Neural cell (in vitro differentiated cells): Measurements from ENCODE around the gene TMEM121. TPM values are rescaled to one million over a fixed set of nuclear protein-coding genes. Genes with fewer than 3 reads are reported as not detected.

Source experiments
- H2AFZ ChIP-seq: fragments of 200-600, 300-800 bp; sonication (generic), shearing (Covaris generic); 2 replicates; pipeline ENCODE4 v1.6.0; 2014; ENCODE audit warnings: low read depth, mild to moderate bottlenecking, antibody characterized with exemption, low read length, moderate library complexity
- H3F3A ChIP-seq: fragments of 200-600 bp; shearing (Covaris generic); 2 replicates; pipeline ENCODE4 v1.6.1; 2016; ENCODE audit warnings: mild to moderate bottlenecking, moderate library complexity, mixed read lengths, antibody characterized with exemption, low read length; ENCODE audit not compliant: insufficient read depth, poor library complexity, severe bottlenecking
- H3K27ac ChIP-seq: fragments of 200-600, 300-800 bp; sonication (generic), shearing (Covaris generic); 2 replicates; pipeline ENCODE4 v1.5.1; 2014; ENCODE audit warnings: mild to moderate bottlenecking, low read length, moderate library complexity
- H3K27me3 ChIP-seq: fragments of 300-800, 200-600 bp; sonication (generic), shearing (Covaris generic); 2 replicates; pipeline ENCODE4 v1.6.0; 2014; ENCODE audit warnings: mild to moderate bottlenecking, low read depth, low read length, moderate library complexity; ENCODE audit not compliant: insufficient read depth
- H3K36me3 ChIP-seq: fragments of 300-800, 200-600 bp; sonication (generic), shearing (Covaris generic); 2 replicates; pipeline ENCODE4 v1.5.1; 2014; ENCODE audit warnings: mild to moderate bottlenecking, antibody characterized with exemption, low read length, moderate library complexity; ENCODE audit not compliant: insufficient read depth
- H3K4me2 ChIP-seq: fragments of 300-800, 200-600 bp; sonication (generic), shearing (Covaris generic); 2 replicates; pipeline ENCODE4 v1.6.0; 2014; ENCODE audit warnings: mild to moderate bottlenecking, low read length
- H3K4me3 ChIP-seq: fragments of 300-800, 200-600 bp; sonication (generic), shearing (Covaris generic); 2 replicates; pipeline ENCODE4 v1.5.1; 2014; ENCODE audit warnings: mild to moderate bottlenecking, low read length, moderate library complexity
- H3K79me2 ChIP-seq: fragments of 200-600 bp; shearing (Covaris generic); replicated peaks from 2 replicates; pipeline ENCODE4 v1.6.0; 2014; ENCODE audit warnings: mild to moderate bottlenecking, low read length, moderate library complexity; ENCODE audit not compliant: insufficient read depth
- H3K9ac ChIP-seq: fragments of 300-800, 200-600 bp; sonication (generic), shearing (Covaris generic); 2 replicates; pipeline ENCODE4 v1.6.1; 2016; ENCODE audit warnings: mild to moderate bottlenecking, low read length, mixed read lengths
- H3K9me2 ChIP-seq: fragments of 200-600 bp; shearing (Covaris generic); 2 replicates; pipeline ENCODE4 v1.6.1; 2016; ENCODE audit warnings: mild to moderate bottlenecking, low read length, mixed read lengths; ENCODE audit not compliant: insufficient read depth
- H3K9me3 ChIP-seq: fragments of 200-600, 300-800 bp; sonication (generic), shearing (Covaris generic); 2 replicates; pipeline ENCODE4 v1.6.1; 2016; ENCODE audit warnings: mild to moderate bottlenecking, mixed run types, low read length, moderate library complexity, mixed read lengths
- H4K20me1 ChIP-seq: fragments of 200-600 bp; shearing (Covaris generic); 2 replicates; pipeline ENCODE4 v1.6.1; 2016; ENCODE audit warnings: mild to moderate bottlenecking, mixed run types; ENCODE audit not compliant: insufficient read depth
- CTCF ChIP-seq: fragments of 450-650 bp; IDR thresholded peaks from 2 replicates; pipeline ENCODE4 v1.5.1; 2014; ENCODE audit warnings: antibody characterized with exemption, mild to moderate bottlenecking, moderate library complexity; ENCODE audit not compliant: poor library complexity, severe bottlenecking
- EP300 ChIP-seq: fragments of 450-650 bp; conservative IDR thresholded peaks from 2 replicates; pipeline ENCODE4 v1.6.1; 2014; ENCODE audit warnings: antibody characterized with exemption, mild to moderate bottlenecking, moderate library complexity; ENCODE audit not compliant: poor library complexity, severe bottlenecking
- EZH2 ChIP-seq: fragments of 200-600, 300-800 bp; shearing (Covaris generic), sonication (generic); IDR thresholded peaks from 2 replicates; pipeline ENCODE4 v1.6.1; 2014; ENCODE audit warnings: antibody characterized with exemption, low read length, borderline replicate concordance, mild to moderate bottlenecking; ENCODE audit not compliant: insufficient read depth, poor library complexity, severe bottlenecking
- POLR2AphosphoS5 ChIP-seq: IDR thresholded peaks from 2 replicates; pipeline ENCODE4 v1.6.1; 2012
- RAD21 ChIP-seq: fragments of 450-650 bp; conservative IDR thresholded peaks from 2 replicates; pipeline ENCODE4 v1.6.1; 2014; ENCODE audit warnings: antibody characterized with exemption, mild to moderate bottlenecking, moderate library complexity
- REST ChIP-seq: IDR thresholded peaks from 2 replicates; pipeline ENCODE4 v1.6.1; 2012; ENCODE audit warnings: borderline replicate concordance
- SMC3 ChIP-seq: fragments of 450-650 bp; conservative IDR thresholded peaks from 2 replicates; pipeline ENCODE4 v1.6.1; 2014; ENCODE audit warnings: antibody characterized with exemption, mild to moderate bottlenecking, moderate library complexity; ENCODE audit not compliant: poor library complexity
- TAF1 ChIP-seq: IDR thresholded peaks from 2 replicates; pipeline ENCODE4 v1.6.1; 2012; ENCODE audit warnings: low read depth
- polyA plus RNA-seq: library from polyadenylated mRNA; depleted of rRNA; stranded (reverse); fragments of >200 nt; gene quantifications from 2 replicates; pipeline ENCODE4 v1.2.3, GENCODE V29; 2014

The TMEM121 gene
- polyA plus RNA-seq, 1 donor from 2014 or later: 19.5 TPM

- Histone ChIP-seq H3K27me3 (no peaks in the 10 kb centered on the region), H3K4me3 (no peak overlapping the region), H3K9ac (no peak overlapping the region), H2AFZ (no peak overlapping the region), H3K27ac (no peak overlapping the region), H4K20me1 (no peaks in the 10 kb centered on the region), H3F3A (no peaks in the 10 kb centered on the region), H3K9me2 (no peaks in the 10 kb centered on the region), H3K4me2 (no peak overlapping the region), H3K36me3 (no peaks in the 10 kb centered on the region), H3K9me3 (no peaks in the 10 kb centered on the region), H3K79me2 (no peaks in the 10 kb centered on the region)
- TF ChIP-seq RAD21 (no peak), TAF1 (no peak), EZH2 (no peak), CTCF (no peak), REST (no peak)
Measured at GRCh38 chr14:105529569-105530284, 3.3 kb downstream of the TMEM121 start.

- H3K9me3 ChIP-seq: no peaks in the 10 kb centered on the region
- H3K27ac ChIP-seq: no peak overlapping the region
- H3K79me2 ChIP-seq: no peaks in the 10 kb centered on the region
- no peak overlapping the region for H3K4me2 ChIP-seq
- no peaks in the 10 kb centered on the region for H4K20me1 ChIP-seq
- H3K9me2 ChIP-seq: no peaks in the 10 kb centered on the region
- H3K4me3 ChIP-seq: no peak overlapping the region
- H3K36me3 ChIP-seq: no peaks in the 10 kb centered on the region
- no peaks in the 10 kb centered on the region for H3K27me3 ChIP-seq
- H3F3A ChIP-seq: no peaks in the 10 kb centered on the region
- TF ChIP-seq POLR2AphosphoS5 (no peak), TAF1 (no peak), CTCF (no peak), EZH2 (no peak), EP300 (no peak), SMC3 (no peak), RAD21 (no peak)
- no peak overlapping the region for H3K9ac ChIP-seq
- H2AFZ ChIP-seq: no peak overlapping the region
Measured at GRCh38 chr14:105530285-105531087, 4.1 kb downstream of the TMEM121 start.
